SU-DHL-6 (cell line): Measurements from ENCODE around the gene THSD7B.
"Not testable (repeated sequence)": the region's sequence is repeated elsewhere in the genome, so short reads cannot be mapped to it uniquely, and the experiment has no call there.

Experiments used
- H2AFZ ChIP-seq: fragments of 200-600 bp; sonication (generic); 2 replicates; pipeline ENCODE4 v1.6.1; 2014; ENCODE audit warnings: low read depth, mild to moderate bottlenecking, moderate library complexity, mixed read lengths, antibody characterized with exemption, low read length; ENCODE audit not compliant: severe bottlenecking
- H3F3A ChIP-seq: fragments of 200-600 bp; shearing (Covaris generic); 2 replicates; pipeline ENCODE4 v1.6.0; 2016; ENCODE audit warnings: antibody characterized with exemption, mild to moderate bottlenecking; ENCODE audit not compliant: insufficient read depth
- H3K27ac ChIP-seq: fragments of 200-600 bp; sonication (generic); 2 replicates; pipeline ENCODE4 v1.5.1; 2016; ENCODE audit warnings: low read depth, mild to moderate bottlenecking, low read length, moderate library complexity, mixed read lengths
- H3K27me3 ChIP-seq: fragments of 200-600 bp; sonication (generic), shearing (Covaris generic); 2 replicates; pipeline ENCODE4 v1.6.0; 2014; ENCODE audit warnings: mild to moderate bottlenecking, low read length
- H3K36me3 ChIP-seq: fragments of 200-600 bp; sonication (generic); 2 replicates; pipeline ENCODE4 v1.6.1; 2014; ENCODE audit warnings: mild to moderate bottlenecking, low read length, mixed read lengths
- H3K4me2 ChIP-seq: fragments of 300-600, 200-600 bp; shearing (Covaris generic), sonication (generic); 2 replicates; pipeline ENCODE4 v1.6.0; 2014; ENCODE audit warnings: low read length, low read depth, mild to moderate bottlenecking; ENCODE audit not compliant: poor library complexity, severe bottlenecking
- H3K4me3 ChIP-seq: fragments of 200-600 bp; sonication (generic); 2 replicates; pipeline ENCODE4 v1.5.1; 2014; ENCODE audit warnings: antibody characterized with exemption, low read length, mild to moderate bottlenecking, mixed read lengths; ENCODE audit not compliant: insufficient read depth, poor library complexity, severe bottlenecking
- H3K79me2 ChIP-seq: fragments of 200-600 bp; sonication (generic); 2 replicates; pipeline ENCODE4 v1.6.1; 2014; ENCODE audit warnings: mild to moderate bottlenecking, low read length, moderate library complexity; ENCODE audit not compliant: insufficient read depth
- H3K9ac ChIP-seq: fragments of 200-600 bp; sonication (generic); 2 replicates; pipeline ENCODE4 v1.7.0; 2014; ENCODE audit warnings: mild to moderate bottlenecking, low read length
- H3K9me2 ChIP-seq: fragments of 200-600 bp; sonication (generic); replicated peaks from 2 replicates; pipeline ENCODE4 v1.6.1; 2014; ENCODE audit warnings: low read length; ENCODE audit not compliant: insufficient read depth
- H3K9me3 ChIP-seq: fragments of 200-600 bp; sonication (generic); 2 replicates; pipeline ENCODE4 v1.6.1; 2014; ENCODE audit warnings: low read length, mixed read lengths; ENCODE audit not compliant: insufficient read depth
- H4K20me1 ChIP-seq: fragments of 200-600 bp; sonication (generic); 2 replicates; pipeline ENCODE4 v1.6.1; 2014; ENCODE audit warnings: low read depth, mild to moderate bottlenecking, antibody characterized with exemption, low read length, moderate library complexity, mixed read lengths
- EZH2phosphoT487 ChIP-seq: fragments of 200-600 bp; sonication (generic), shearing (Covaris generic); conservative IDR thresholded peaks from 2 replicates; pipeline ENCODE4 v1.6.1; 2018; ENCODE audit warnings: mild to moderate bottlenecking, antibody characterized with exemption, low read length, moderate library complexity, mixed read lengths
- TF ChIP-seq, protein P1 (sequence below): fragments of 200-600 bp; sonication (generic); IDR thresholded peaks from one replicate; pipeline ENCODE4 v1.5.1; 2017; ENCODE audit warnings: antibody characterized with exemption, mild to moderate bottlenecking, low read length, moderate library complexity; ENCODE audit not compliant: insufficient read depth, poor library complexity, severe bottlenecking

The THSD7B gene

DNA sequence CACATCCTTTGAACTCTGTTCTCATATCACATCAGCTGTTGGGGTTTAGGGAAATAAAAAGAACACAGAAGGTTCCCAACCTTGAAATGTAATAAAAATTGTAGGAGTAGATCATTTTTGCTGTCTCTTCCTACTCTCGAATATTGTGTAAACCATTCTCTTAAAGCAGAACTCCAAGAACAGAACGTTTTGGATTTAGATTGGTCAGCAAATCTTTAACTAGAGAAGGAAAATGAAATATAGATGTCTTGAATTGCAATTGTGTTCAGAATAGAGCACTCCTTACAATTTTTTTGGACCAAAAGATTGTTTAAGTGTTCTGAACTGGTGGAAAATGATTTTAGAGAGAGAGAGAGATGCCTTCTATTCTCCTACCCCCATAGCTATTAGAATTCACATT is 23.9 kb upstream of the THSD7B start:
- Histone ChIP-seq H3F3A (no peaks in the 10 kb centered on the region), H3K36me3 (no peaks in the 10 kb centered on the region), H3K9ac (no peak overlapping the region), H4K20me1 (no peaks in the 10 kb centered on the region), H3K4me2 (no peak overlapping the region), H3K27me3 (no peaks in the 10 kb centered on the region), H3K4me3 (no peak overlapping the region), H3K79me2 (no peaks in the 10 kb centered on the region), H3K9me3 (no peaks in the 10 kb centered on the region), H2AFZ (no peak overlapping the region), H3K27ac (no peak overlapping the region), H3K9me2 (no peaks in the 10 kb centered on the region)
- TF ChIP-seq, protein P1, sequence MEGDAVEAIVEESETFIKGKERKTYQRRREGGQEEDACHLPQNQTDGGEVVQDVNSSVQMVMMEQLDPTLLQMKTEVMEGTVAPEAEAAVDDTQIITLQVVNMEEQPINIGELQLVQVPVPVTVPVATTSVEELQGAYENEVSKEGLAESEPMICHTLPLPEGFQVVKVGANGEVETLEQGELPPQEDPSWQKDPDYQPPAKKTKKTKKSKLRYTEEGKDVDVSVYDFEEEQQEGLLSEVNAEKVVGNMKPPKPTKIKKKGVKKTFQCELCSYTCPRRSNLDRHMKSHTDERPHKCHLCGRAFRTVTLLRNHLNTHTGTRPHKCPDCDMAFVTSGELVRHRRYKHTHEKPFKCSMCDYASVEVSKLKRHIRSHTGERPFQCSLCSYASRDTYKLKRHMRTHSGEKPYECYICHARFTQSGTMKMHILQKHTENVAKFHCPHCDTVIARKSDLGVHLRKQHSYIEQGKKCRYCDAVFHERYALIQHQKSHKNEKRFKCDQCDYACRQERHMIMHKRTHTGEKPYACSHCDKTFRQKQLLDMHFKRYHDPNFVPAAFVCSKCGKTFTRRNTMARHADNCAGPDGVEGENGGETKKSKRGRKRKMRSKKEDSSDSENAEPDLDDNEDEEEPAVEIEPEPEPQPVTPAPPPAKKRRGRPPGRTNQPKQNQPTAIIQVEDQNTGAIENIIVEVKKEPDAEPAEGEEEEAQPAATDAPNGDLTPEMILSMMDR, result no peak
- no peak for TF ChIP-seq EZH2phosphoT487

DNA sequence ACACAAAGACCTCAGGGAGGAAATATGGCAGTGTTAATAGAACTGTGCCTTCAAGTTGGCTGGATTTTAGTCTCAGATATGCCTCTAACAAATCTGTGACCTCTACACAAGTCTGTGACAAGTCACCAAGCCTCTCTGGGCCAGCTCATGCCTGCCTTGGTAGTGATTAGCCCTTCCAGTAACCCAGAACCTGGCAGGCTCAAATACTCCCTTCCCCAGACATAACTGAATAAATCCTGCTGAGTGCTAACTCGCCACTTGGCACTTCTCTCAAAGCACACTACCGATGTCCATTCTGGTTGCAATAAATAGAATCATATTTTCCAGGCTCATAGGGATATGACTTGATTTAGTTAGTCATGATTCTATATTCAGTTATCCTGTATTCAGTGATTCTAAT is 15.3 kb upstream of the THSD7B start:
- H3K4me2 ChIP-seq, result no peak overlapping the region
- TF ChIP-seq EZH2phosphoT487, result no peak
- TF ChIP-seq, protein P1, result no peak
- no peaks in the 10 kb centered on the region for H3K36me3 ChIP-seq
- H3K9me2 ChIP-seq, result no peaks in the 10 kb centered on the region
- H3K79me2 ChIP-seq, result no peaks in the 10 kb centered on the region
- no peaks in the 10 kb centered on the region for H4K20me1 ChIP-seq
- H3F3A ChIP-seq, result no peaks in the 10 kb centered on the region
- H3K9ac ChIP-seq, result no peak overlapping the region
- no peaks in the 10 kb centered on the region for H3K9me3 ChIP-seq
- H3K27me3 ChIP-seq, result no peaks in the 10 kb centered on the region
- no peak overlapping the region for H3K27ac ChIP-seq
- no peak overlapping the region for H3K4me3 ChIP-seq
- no peak overlapping the region for H2AFZ ChIP-seq

DNA sequence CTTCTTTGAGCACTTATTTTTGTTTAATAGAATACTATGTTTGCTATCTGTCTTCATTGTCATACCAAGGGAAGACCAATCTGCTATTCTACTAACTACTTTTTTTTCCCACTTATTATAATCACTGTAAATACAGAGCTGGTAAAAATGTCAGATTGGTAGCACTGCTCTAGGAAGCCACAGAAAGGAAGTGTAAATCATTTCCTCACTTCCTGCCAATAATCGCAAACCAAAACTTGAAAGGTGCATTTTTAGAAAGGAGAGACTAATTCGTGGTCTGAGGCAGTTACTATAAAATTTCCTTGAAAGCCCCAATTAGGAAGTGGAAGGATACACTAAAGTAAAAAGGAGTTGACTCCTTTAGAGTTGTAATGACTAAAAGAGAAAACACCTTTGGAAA is 13.9 kb upstream of the THSD7B start:
- TF ChIP-seq, protein P1, result no peak
- no peak for TF ChIP-seq EZH2phosphoT487
- Histone ChIP-seq H3K27me3 (no peaks in the 10 kb centered on the region), H3K9ac (no peak overlapping the region), H3K79me2 (no peaks in the 10 kb centered on the region), H3K4me2 (no peak overlapping the region), H3K27ac (no peak overlapping the region), H4K20me1 (no peaks in the 10 kb centered on the region), H3K4me3 (no peak overlapping the region), H3F3A (no peaks in the 10 kb centered on the region), H3K9me3 (no peaks in the 10 kb centered on the region), H2AFZ (no peak overlapping the region), H3K9me2 (no peaks in the 10 kb centered on the region), H3K36me3 (no peaks in the 10 kb centered on the region)

DNA sequence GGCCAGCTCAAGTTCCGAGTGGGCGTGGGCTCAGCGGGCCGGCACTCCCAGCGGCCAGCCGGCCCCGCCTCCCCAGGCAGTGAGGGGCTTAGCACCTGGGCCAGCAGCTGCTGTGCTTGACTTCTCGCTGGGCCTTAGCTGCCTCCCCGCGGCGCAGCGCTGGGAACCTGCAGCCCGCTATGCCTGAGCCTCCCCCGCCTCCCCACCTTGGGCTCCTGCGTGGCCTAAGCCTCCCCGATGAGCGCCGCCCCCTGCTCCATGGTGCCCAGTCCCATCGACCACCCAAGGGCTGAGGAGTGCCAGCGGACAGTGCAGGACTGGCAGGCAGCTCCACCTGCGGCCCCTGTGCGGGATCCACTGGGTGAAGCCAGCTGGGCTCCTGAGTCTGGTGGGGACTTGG is 6.8 kb upstream of the THSD7B start:
- H3K27me3 ChIP-seq, H3K9me2 ChIP-seq, H3K27ac ChIP-seq, H3K4me2 ChIP-seq, H3K9ac ChIP-seq, H3F3A ChIP-seq, H3K4me3 ChIP-seq, H4K20me1 ChIP-seq, H2AFZ ChIP-seq, H3K9me3 ChIP-seq, H3K79me2 ChIP-seq, H3K36me3 ChIP-seq: not testable (repeated sequence)
